ENCODE results near the gene ADGRG4.

- TF ChIP-seq CTCF (IDR thresholded peaks at IDR 0.05) (no peak), POLR2AphosphoS5 (IDR thresholded peaks at IDR 0.05) (no peak), POLR2A (IDR thresholded peaks at IDR 0.05) (no peak), EP300 (IDR thresholded peaks at IDR 0.05) (no peak)
These were observed 104.4 kb downstream of the ADGRG4 start for GRCh38 chrX:136405126-136405525.
